H1 (cell line): ENCODE measurements around the gene ZNF672. TPM values are rescaled to one million over a fixed set of nuclear protein-coding genes. Genes with fewer than 3 reads are reported as not detected.

Source experiments
- BRCA1 ChIP-seq: IDR thresholded peaks from 2 replicates; pipeline ENCODE4 v1.6.1; 2012; ENCODE audit warnings: low read depth, low read length, improper control_type of control experiment
- CHD7 ChIP-seq: fragments of 300-600 bp; sonication (generic); IDR thresholded peaks from 2 replicates; pipeline ENCODE4 v1.7.1; 2012; ENCODE audit warnings: low read length, moderate library complexity, mild to moderate bottlenecking, inconsistent platforms; ENCODE audit not compliant: insufficient replicate concordance
- CREB1 ChIP-seq: IDR thresholded peaks from 2 replicates; pipeline ENCODE4 v1.6.1; 2012; ENCODE audit warnings: inconsistent platforms
- CTCF ChIP-seq, 3 experiments: IDR thresholded peaks; 1 replicate in 2 of 3; 2 replicates in 1 of 3; pipeline versions ENCODE4 v1.5.1 to v1.6.1; 2011; ENCODE audit warnings: low read length in 3 of 3, mild to moderate bottlenecking in 3 of 3, inconsistent platforms in 2 of 3, low read depth in 1 of 3, moderate library complexity in 1 of 3; ENCODE audit not compliant: insufficient read depth in 1 of 3; ENCODE audit errors: control extremely low read depth in 1 of 3
- E2F6 ChIP-seq: IDR thresholded peaks from 2 replicates; pipeline ENCODE4 v1.6.1; 2012; ENCODE audit warnings: inconsistent platforms
- KDM5A ChIP-seq: fragments of 200-600 bp; IDR thresholded peaks from 2 replicates; pipeline ENCODE4 v1.7.1; 2012; ENCODE audit warnings: mild to moderate bottlenecking, low read length, inconsistent platforms, mixed read lengths
- RBBP5 ChIP-seq: IDR thresholded peaks from 2 replicates; pipeline ENCODE4 v1.7.1; 2012; ENCODE audit warnings: low read depth, mild to moderate bottlenecking, inconsistent platforms, low read length, moderate library complexity, borderline replicate concordance
- SUZ12 ChIP-seq: fragments of 200-600 bp; sonication (generic); IDR thresholded peaks from 2 replicates; pipeline ENCODE4 v1.6.1; 2012; ENCODE audit warnings: mild to moderate bottlenecking, inconsistent platforms, low read length, moderate library complexity, mixed read lengths
- polyA plus RNA-seq, 7 experiments: library from polyadenylated mRNA; depleted of rRNA in 3 of 7; stranded (reverse) in 5 of 7; unstranded in 2 of 7; fragments of >200 nt in 5 of 7; fragments of 200-250 nt in 2 of 7; gene quantifications; 1 replicate in 5 of 7; 2 replicates in 1 of 7; 4 replicates in 1 of 7; pipeline versions ENCODE4 v1.2.1 to v1.2.3, GENCODE V29; 2011 to 2013; ENCODE audit warnings: missing spikeins in 2 of 7, mixed read lengths in 2 of 7
- total RNA-seq: library from RNA; stranded (reverse); fragmentation: NEBNext Ultra II Directional; extraction: Animal tissue kit (Norgen Biotek cat#: 25700); gene quantifications from 2 replicates; pipeline ENCODE4 v1.2.1, GENCODE V29; 2021

The ZNF672 gene
- total and polyA plus RNA-seq, 2 of the 8 experiments (the other 6 are each of a cell fraction or from before 2014, with no cell fraction given) = 30.7 to 40.4 TPM

GRCh38 chr1:248873993-248874533 is 36.0 kb downstream of the ZNF672 start (continued):
- TF ChIP-seq CHD7 (no peak), CTCF (IDR thresholded peaks at IDR 0.05; ENCODE audit: control extremely low read depth in 1 of 3, insufficient read depth in 1 of 3, low read depth in 1 of 3, low read length in 3 of 3) (no peak), SUZ12 (no peak), RBBP5 (peak; percentile 13; the same call in 1 of the 2 replicates), BRCA1 (no peak), KDM5A (no peak), E2F6 (no peak), CREB1 (peak; percentile 78)
